ENCODE results near the gene NDUFB10.

DNA sequence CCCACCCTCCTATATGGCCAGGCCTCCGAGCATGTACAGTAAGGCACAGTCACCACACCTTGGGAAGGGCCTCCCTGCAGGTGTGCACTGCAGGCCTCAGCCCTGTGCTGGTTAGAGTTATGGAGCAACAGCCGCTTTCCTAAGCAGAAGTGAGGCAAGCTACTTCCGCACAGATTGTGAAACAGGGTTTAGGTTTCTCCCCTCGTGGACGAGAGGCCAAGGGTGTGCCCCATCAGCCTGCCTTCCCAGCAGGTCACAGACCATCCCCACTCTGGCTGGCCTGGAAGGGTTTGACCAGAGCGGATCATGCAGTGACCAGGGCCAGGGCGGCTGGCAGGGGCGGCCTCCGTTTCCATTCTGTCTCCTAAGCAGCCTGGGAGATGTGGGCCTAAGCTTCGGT lies 21.0 kb upstream of the NDUFB10 start:
- TF ChIP-seq POLR2AphosphoS5 (IDR thresholded peaks at IDR 0.05) (no peak), CTCF (IDR thresholded peaks at IDR 0.05) (no peak)
